Gastroesophageal sphincter (tissue), 3 donors: ENCODE measurements around the gene IL17RA.

Source experiments
- CTCF ChIP-seq, 4 experiments: fragments of 200-600 bp in 2 of 4; fragments of 450-650 bp in 2 of 4; sonication (generic) in 1 of 4; IDR thresholded peaks; one replicate each; pipeline ENCODE4 v1.5.1; 2017 to 2019; ENCODE audit warnings: antibody characterized with exemption in 4 of 4, mild to moderate bottlenecking in 2 of 4, moderate library complexity in 2 of 4
- EP300 ChIP-seq: sonication (generic); formaldehyde crosslinking; IDR thresholded peaks from one replicate; pipeline ENCODE4 v1.6.1; 2017; ENCODE audit warnings: antibody characterized with exemption, mild to moderate bottlenecking
- POLR2A ChIP-seq, 2 donors: fragments of 450-650 bp; IDR thresholded peaks; one replicate each; pipeline ENCODE4 v1.6.1; 2017; ENCODE audit warnings: antibody characterized with exemption in 2 of 2, mild to moderate bottlenecking in 2 of 2, moderate library complexity in 1 of 2
- POLR2AphosphoS5 ChIP-seq: sonication (generic); formaldehyde crosslinking; IDR thresholded peaks from one replicate; pipeline ENCODE4 v1.6.1; 2017; ENCODE audit warnings: antibody characterized with exemption

GRCh38 chr22:17047656-17048055 is 37.1 kb upstream of the IL17RA start:
- TF ChIP-seq POLR2A (IDR thresholded peaks at IDR 0.05) (no peak), CTCF (IDR thresholded peaks at IDR 0.05) (no peak), POLR2AphosphoS5 (no peak), EP300 (no peak)
